GM13976 (cell line): ENCODE results near the gene KRT10.
A peak's percentile ranks its signal among the peaks of the same experiment; 100 is the strongest.

Source experiments
- DNase-seq: peaks from one replicate; pipeline ENCODE4 v3.0.0; 2012; ENCODE audit warnings: low spot score
- in situ Hi-C: fragments of 300-500 bp; cut with MboI; formaldehyde crosslinking; loops from one replicate; pipeline ENCODE4 v1.12.0; 2022; ENCODE audit warnings: low sequenced_read_pairs, mixed read lengths, inconsistent platforms; ENCODE audit not compliant: unreplicated experiment
- TF ChIP-seq, protein P1 (sequence below): IDR thresholded peaks from 2 replicates; pipeline ENCODE4 v1.5.1; 2012; ENCODE audit warnings: borderline replicate concordance, mild to moderate bottlenecking; ENCODE audit not compliant: insufficient read depth; ENCODE audit errors: extremely low read depth, missing control alignments, control extremely low read depth

The KRT10 gene

DNA sequence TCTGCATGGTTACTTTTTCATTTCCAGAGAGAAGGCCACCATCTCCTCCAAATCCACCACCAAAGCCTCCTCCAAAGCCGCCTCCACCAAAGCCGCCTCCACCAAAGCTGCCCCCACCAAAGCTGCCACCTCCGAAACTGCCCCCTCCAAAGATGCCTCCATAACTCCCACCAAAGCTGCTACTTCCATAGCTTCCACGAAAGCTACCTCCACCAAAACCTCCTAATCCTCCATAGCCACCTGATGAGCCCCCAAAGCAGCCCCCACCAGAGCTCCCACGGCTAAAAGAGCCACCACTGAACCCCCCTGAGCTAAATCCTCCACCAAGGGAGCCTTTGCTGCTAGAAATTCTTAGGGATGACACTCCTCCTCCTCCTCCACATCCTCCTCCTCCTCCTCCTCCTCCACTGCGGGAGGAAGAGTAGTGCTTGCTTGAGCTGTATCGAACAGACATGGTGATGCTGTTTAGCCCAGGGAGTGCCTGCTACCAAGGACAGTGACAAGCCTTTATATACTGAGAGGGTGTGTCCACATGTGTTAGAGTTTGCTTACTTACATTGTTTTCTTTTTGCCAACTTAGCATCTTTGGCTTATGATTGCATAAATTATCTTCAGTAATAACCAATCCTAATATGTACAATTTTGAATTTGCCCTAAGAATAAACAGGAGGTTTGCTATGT is at the start of gene KRT10:
Gene KRT10, minus strand, starts transcription at position 483 of the 681 bp plus-strand sequence. Its CDS starts 29 bp downstream, at position 454.
- TF ChIP-seq, protein P1, sequence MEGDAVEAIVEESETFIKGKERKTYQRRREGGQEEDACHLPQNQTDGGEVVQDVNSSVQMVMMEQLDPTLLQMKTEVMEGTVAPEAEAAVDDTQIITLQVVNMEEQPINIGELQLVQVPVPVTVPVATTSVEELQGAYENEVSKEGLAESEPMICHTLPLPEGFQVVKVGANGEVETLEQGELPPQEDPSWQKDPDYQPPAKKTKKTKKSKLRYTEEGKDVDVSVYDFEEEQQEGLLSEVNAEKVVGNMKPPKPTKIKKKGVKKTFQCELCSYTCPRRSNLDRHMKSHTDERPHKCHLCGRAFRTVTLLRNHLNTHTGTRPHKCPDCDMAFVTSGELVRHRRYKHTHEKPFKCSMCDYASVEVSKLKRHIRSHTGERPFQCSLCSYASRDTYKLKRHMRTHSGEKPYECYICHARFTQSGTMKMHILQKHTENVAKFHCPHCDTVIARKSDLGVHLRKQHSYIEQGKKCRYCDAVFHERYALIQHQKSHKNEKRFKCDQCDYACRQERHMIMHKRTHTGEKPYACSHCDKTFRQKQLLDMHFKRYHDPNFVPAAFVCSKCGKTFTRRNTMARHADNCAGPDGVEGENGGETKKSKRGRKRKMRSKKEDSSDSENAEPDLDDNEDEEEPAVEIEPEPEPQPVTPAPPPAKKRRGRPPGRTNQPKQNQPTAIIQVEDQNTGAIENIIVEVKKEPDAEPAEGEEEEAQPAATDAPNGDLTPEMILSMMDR: no peak
- in situ Hi-C loops: no loop called here

GRCh38 chr17:40871316-40871715 is 48.9 kb upstream of the KRT10 start:
- no peak for DNase-seq
- in situ Hi-C loops: no loop called here
- TF ChIP-seq, protein P1: no peak

More for the DNA sequence above, at the start of gene KRT10:
- no peak for DNase-seq

GRCh38 chr17:40870136-40870535 is 47.7 kb upstream of the KRT10 start:
- TF ChIP-seq, protein P1: no peak
- in situ Hi-C loops: no loop called here
- no peak for DNase-seq

- DNase-seq: no peak
- TF ChIP-seq, protein P1: no peak
- in situ Hi-C loops: no loop called here
Measured at GRCh38 chr17:40866838-40867237, 44.4 kb upstream of the KRT10 start, which contains the start of gene KRT12. TSS of gene KRT12 (minus strand) at chr17:40867223. CDS start at chr17:40867186, 37 bp downstream.

DNA sequence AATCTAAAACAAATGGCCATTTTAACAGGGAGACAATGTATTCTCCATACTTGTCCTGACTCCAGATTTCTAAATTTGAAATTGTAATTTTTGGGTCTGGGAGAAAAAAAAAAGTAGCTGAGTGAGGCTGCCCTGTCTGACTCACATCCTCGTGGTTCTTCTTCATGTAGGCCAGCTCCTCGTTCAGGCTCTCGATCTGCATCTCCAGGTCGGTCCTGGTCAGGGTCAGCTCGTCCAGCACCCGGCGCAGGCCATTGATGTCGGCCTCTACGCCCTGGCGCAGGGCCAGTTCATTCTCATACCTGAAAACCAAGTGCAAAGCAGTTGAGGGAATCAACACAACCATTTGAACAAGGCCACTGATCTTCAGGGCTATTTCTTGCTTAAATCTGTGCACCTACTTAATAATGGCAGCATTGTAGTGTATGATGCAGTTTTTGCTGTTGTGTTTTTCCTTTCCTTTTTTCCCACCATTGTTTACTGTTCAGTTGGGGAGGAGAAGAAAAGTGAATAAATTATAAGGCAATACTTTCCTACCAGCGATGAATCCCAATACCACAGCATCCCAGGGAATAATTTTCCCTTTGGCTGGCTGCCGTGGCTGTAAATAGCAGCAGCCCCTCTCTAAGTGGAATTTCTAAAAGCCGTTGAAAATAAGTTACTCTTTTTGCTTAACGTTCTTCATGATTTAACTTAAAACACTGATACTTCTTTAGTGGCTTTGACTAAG is 42.4 kb upstream of the KRT10 start:
- no peak for DNase-seq
- in situ Hi-C loops: no loop called here
- TF ChIP-seq, protein P1: no peak

GRCh38 chr17:40862985-40863733 is 40.7 kb upstream of the KRT10 start:
- DNase-seq: peak; percentile 38
- in situ Hi-C loops: no loop called here

More at GRCh38 chr17:40862985-40863733, 40.7 kb upstream of the KRT10 start:
- TF ChIP-seq, protein P1: peak; percentile 13
